H9 (cell line): Measurements from ENCODE around the gene DACT2. TPM values are rescaled to one million over a fixed set of nuclear protein-coding genes. Genes with fewer than 3 reads are reported as not detected.

Experiments used
- DNase-seq: peaks from one replicate; pipeline ENCODE4 v3.0.0-alpha.2; 2017
- H2AFZ ChIP-seq: one replicate; pipeline ENCODE4 v1.6.1; 2013; ENCODE audit warnings: mild to moderate bottlenecking, low read length, control low read depth, moderate library complexity
- H2AK5ac ChIP-seq: 2 replicates; pipeline ENCODE4 v1.6.1; 2013; ENCODE audit warnings: low read length, control low read depth, mixed read lengths; ENCODE audit not compliant: insufficient read length
- H2BK120ac ChIP-seq: one replicate; pipeline ENCODE4 v1.6.1; 2013; ENCODE audit warnings: low read depth, mild to moderate bottlenecking, low read length, control low read depth, inconsistent platforms; ENCODE audit not compliant: poor library complexity, severe bottlenecking
- H2BK12ac ChIP-seq: 2 replicates; pipeline ENCODE4 v1.6.1; 2013; ENCODE audit warnings: low read length, control low read depth, mixed read lengths, low read depth; ENCODE audit not compliant: insufficient read length
- H2BK15ac ChIP-seq: 2 replicates; pipeline ENCODE4 v1.6.1; 2013; ENCODE audit warnings: low read depth, low read length, control low read depth
- H2BK20ac ChIP-seq: one replicate; pipeline ENCODE4 v1.6.1; 2013; ENCODE audit warnings: low read depth, mild to moderate bottlenecking, low read length, control low read depth, inconsistent platforms; ENCODE audit not compliant: poor library complexity, severe bottlenecking
- H2BK5ac ChIP-seq: 2 replicates; pipeline ENCODE4 v1.6.1; 2013; ENCODE audit warnings: low read length, control low read depth, mixed read lengths; ENCODE audit not compliant: insufficient read length
- H3K14ac ChIP-seq: 2 replicates; pipeline ENCODE4 v1.6.1; 2013; ENCODE audit warnings: low read length, control low read depth; ENCODE audit not compliant: insufficient read depth
- H3K18ac ChIP-seq: 2 replicates; pipeline ENCODE4 v1.6.1; 2013; ENCODE audit warnings: low read depth, mild to moderate bottlenecking, mixed read lengths, low read length, control low read depth; ENCODE audit not compliant: insufficient read length
- H3K23ac ChIP-seq: 2 replicates; pipeline ENCODE4 v1.6.1; 2013; ENCODE audit warnings: low read length, control low read depth, mixed read lengths, low read depth; ENCODE audit not compliant: insufficient read length
- H3K23me2 ChIP-seq: 2 replicates; pipeline ENCODE4 v1.6.1; 2013; ENCODE audit warnings: low read depth, mild to moderate bottlenecking, mixed read lengths, low read length, control low read depth; ENCODE audit not compliant: insufficient read length, poor library complexity, severe bottlenecking
- H3K27ac ChIP-seq: 2 replicates; pipeline ENCODE4 v1.5.1; 2013; ENCODE audit warnings: low read length, control low read depth, mixed read lengths, low read depth; ENCODE audit not compliant: insufficient read length
- H3K27me3 ChIP-seq: 2 replicates; pipeline ENCODE4 v1.6.1; 2013; ENCODE audit warnings: low read length, control low read depth, inconsistent platforms; ENCODE audit not compliant: insufficient read depth
- H3K4ac ChIP-seq: 2 replicates; pipeline ENCODE4 v1.6.1; 2013; ENCODE audit warnings: low read depth, mild to moderate bottlenecking, control low read depth, inconsistent platforms, low read length, moderate library complexity
- H3K4me1 ChIP-seq: 2 replicates; pipeline ENCODE4 v1.6.1; 2013; ENCODE audit warnings: low read length, control low read depth, inconsistent platforms; ENCODE audit not compliant: insufficient read depth
- H3K4me2 ChIP-seq: 2 replicates; pipeline ENCODE4 v1.6.1; 2013; ENCODE audit warnings: low read length, control low read depth, mixed read lengths; ENCODE audit not compliant: insufficient read length, insufficient read depth
- H3K56ac ChIP-seq: 2 replicates; pipeline ENCODE4 v1.6.1; 2013; ENCODE audit warnings: low read depth, mild to moderate bottlenecking, mixed read lengths, low read length, control low read depth; ENCODE audit not compliant: insufficient read length
- H3K79me1 ChIP-seq: 2 replicates; pipeline ENCODE4 v1.6.1; 2013; ENCODE audit warnings: low read depth, mild to moderate bottlenecking, moderate library complexity, low read length, control low read depth, inconsistent platforms; ENCODE audit not compliant: insufficient read depth, poor library complexity, severe bottlenecking
- H3K79me2 ChIP-seq: 2 replicates; pipeline ENCODE4 v1.6.1; 2013; ENCODE audit warnings: low read length, control low read depth, inconsistent platforms; ENCODE audit not compliant: insufficient read depth
- H3K9ac ChIP-seq: 2 replicates; pipeline ENCODE4 v1.6.1; 2013; ENCODE audit warnings: low read length, control low read depth, mixed read lengths; ENCODE audit not compliant: insufficient read length; ENCODE audit errors: extremely low read depth
- H3K9me3 ChIP-seq: one replicate; pipeline ENCODE4 v1.6.1; 2013; ENCODE audit warnings: low read depth, low read length, inconsistent platforms; ENCODE audit not compliant: control insufficient read depth
- H3T11ph ChIP-seq: one replicate; pipeline ENCODE4 v1.6.1; 2013; ENCODE audit warnings: mild to moderate bottlenecking, low read length, control low read depth, inconsistent platforms
- H4K20me1 ChIP-seq: one replicate; pipeline ENCODE4 v1.6.1; 2013; ENCODE audit not compliant: control insufficient read depth, insufficient read length, insufficient read depth
- H4K5ac ChIP-seq: 2 replicates; pipeline ENCODE4 v1.6.1; 2013; ENCODE audit warnings: low read depth, mild to moderate bottlenecking, mixed read lengths, low read length, control low read depth; ENCODE audit not compliant: insufficient read length
- H4K8ac ChIP-seq: replicated peaks from 2 replicates; pipeline ENCODE4 v1.6.1; 2013; ENCODE audit warnings: low read length, control low read depth, mixed read lengths, low read depth; ENCODE audit not compliant: insufficient read length
- H4K91ac ChIP-seq: 2 replicates; pipeline ENCODE4 v1.6.1; 2013; ENCODE audit warnings: low read depth, mild to moderate bottlenecking, moderate library complexity, mixed read lengths, low read length, control low read depth; ENCODE audit not compliant: insufficient read length
- H3K27ac Mint-ChIP-seq, 3 experiments: 2 replicates in 2 of 3; 3 replicates in 1 of 3; pipeline ENCODE4 v1.8.0; 2020 to 2021; ENCODE audit warnings: mixed read lengths in 3 of 3, mild to moderate bottlenecking in 1 of 3, moderate library complexity in 1 of 3
- H3K27me3 Mint-ChIP-seq: 2 replicates; pipeline ENCODE4 v1.8.0; 2021; ENCODE audit warnings: low read depth, mild to moderate bottlenecking, moderate library complexity, mixed read lengths
- H3K36me3 Mint-ChIP-seq, 3 experiments: 2 replicates in 2 of 3; 3 replicates in 1 of 3; pipeline ENCODE4 v1.8.0; 2020 to 2021; ENCODE audit warnings: low read depth in 3 of 3, mixed read lengths in 3 of 3; ENCODE audit not compliant: insufficient read depth in 1 of 3
- H3K4me1 Mint-ChIP-seq, 2 experiments: 2 replicates each; pipeline ENCODE4 v1.8.0; 2020; ENCODE audit warnings: mixed read lengths in 2 of 2
- H3K4me3 Mint-ChIP-seq, 2 experiments: 2 replicates in 1 of 2; 3 replicates in 1 of 2; pipeline ENCODE4 v1.8.0; 2020 to 2021; ENCODE audit warnings: mild to moderate bottlenecking in 2 of 2, mixed read lengths in 2 of 2, moderate library complexity in 1 of 2
- H3K9me3 Mint-ChIP-seq, 2 experiments: 2 replicates in 1 of 2; 3 replicates in 1 of 2; pipeline ENCODE4 v1.8.0; 2020; ENCODE audit warnings: mild to moderate bottlenecking in 2 of 2, mixed read lengths in 2 of 2, moderate library complexity in 1 of 2
- CTCF ChIP-seq: fragments of 200-600 bp; sonication (generic); conservative IDR thresholded peaks from 3 replicates; pipeline ENCODE4 v1.8.0; 2021; ENCODE audit warnings: antibody characterized with exemption, mild to moderate bottlenecking
- WGBS: extraction: QIAGEN DNeasy Blood & Tissue Kit; methylation state at CpG from one replicate; pipeline ENCODE4 v1.1.7; 2013; ENCODE audit warnings: missing lambda C conversion rate, low lambda C conversion rate, mixed read lengths; ENCODE audit not compliant: insufficient read length; ENCODE audit errors: extremely low coverage; 5-methylcytosine and 5-hydroxymethylcytosine counted together
- total RNA-seq: library from RNA; stranded (reverse); gene quantifications from 2 replicates; pipeline ENCODE4 v1.2.1, GENCODE V29; 2021

The DACT2 gene
- total RNA-seq, 1 experiment from 2014 or later = 1.8 TPM

GRCh38 chr6:168260420-168260987, 59.1 kb downstream of the DACT2 start:
- no peak overlapping the region for H3T11ph ChIP-seq
- Mint-ChIP-seq H3K36me3 (peaks cover 0 to 8% (median 0%) of the 10 kb centered on the region in 3 experiments; a peak in 2 of 7 replicates), H3K27ac (no peak overlapping the region), H3K9me3 (peaks cover 3 to 9% of the 10 kb centered on the region in 2 experiments; a peak in 4 of 5 replicates), H3K4me1 (peaks cover 2 to 4% of the 10 kb centered on the region in 2 experiments; a peak in 3 of 4 replicates), H3K4me3 (no peak overlapping the region), H3K27me3 (peaks cover 22% of the 10 kb centered on the region)
- H2AK5ac ChIP-seq = no peak overlapping the region
- no peaks in the 10 kb centered on the region for H3K9me3 ChIP-seq
- no peaks in the 10 kb centered on the region for H3K4me1 ChIP-seq
- no peak overlapping the region for H3K4me2 ChIP-seq
- no peak overlapping the region for H3K4ac ChIP-seq
- H3K79me2 ChIP-seq = no peaks in the 10 kb centered on the region
- no peak overlapping the region for H2BK20ac ChIP-seq
- TF ChIP-seq CTCF = no peak
- H3K56ac ChIP-seq = no peak overlapping the region
- no peak overlapping the region for H2AFZ ChIP-seq
- H3K79me1 ChIP-seq = no peaks in the 10 kb centered on the region
- H4K5ac ChIP-seq = no peak overlapping the region
- H4K20me1 ChIP-seq = no peaks in the 10 kb centered on the region
- H2BK5ac ChIP-seq = no peak overlapping the region
- no peak overlapping the region for H2BK12ac ChIP-seq
- no peak overlapping the region for H3K27ac ChIP-seq
- H3K18ac ChIP-seq = no peak overlapping the region
- WGBS = no CpG with 5 or more reads among the region's 24 CpGs
- H2BK15ac ChIP-seq = no peak overlapping the region
- no peak for DNase-seq
- H4K91ac ChIP-seq = no peak overlapping the region
- no peaks in the 10 kb centered on the region for H3K23me2 ChIP-seq
- H2BK120ac ChIP-seq = no peak overlapping the region
- no peak overlapping the region for H3K23ac ChIP-seq
- H3K14ac ChIP-seq = no peak overlapping the region
- H4K8ac ChIP-seq = no peak overlapping the region
- no peak overlapping the region for H3K9ac ChIP-seq
- no peaks in the 10 kb centered on the region for H3K27me3 ChIP-seq
